K562 (cell line): Measurements from ENCODE around the gene EIPR1. TPM values are rescaled to one million over a fixed set of nuclear protein-coding genes. Genes with fewer than 3 reads are reported as not detected.
A peak's percentile ranks its signal among the peaks of the same experiment; 100 is the strongest.

Experiments
- BCOR ChIP-seq: fragments of 450-650 bp; IDR thresholded peaks from 2 replicates; pipeline ENCODE4 v1.6.1; 2016
- FOXP4 ChIP-seq: sonication (generic); formaldehyde crosslinking; IDR thresholded peaks from 2 replicates; pipeline ENCODE4 v1.8.0; 2022; ENCODE audit warnings: mild to moderate bottlenecking, missing genetic modification reagents, borderline replicate concordance
- KLF6 ChIP-seq: fragments of 250-450 bp; sonication (Bioruptor Pico); IDR thresholded peaks from 2 replicates; pipeline ENCODE4 v1.4.0; 2020; ENCODE audit warnings: mild to moderate bottlenecking, moderate library complexity, borderline replicate concordance
- MAFK ChIP-seq: IDR thresholded peaks from 2 replicates; pipeline ENCODE4 v1.6.1; 2011; ENCODE audit warnings: low read length, improper control_type of control experiment
- NCOA4 ChIP-seq: fragments of 450-650 bp; IDR thresholded peaks from 2 replicates; pipeline ENCODE4 v1.6.1; 2018; ENCODE audit warnings: mild to moderate bottlenecking; ENCODE audit not compliant: partially characterized antibody
- NCOR1 ChIP-seq: fragments of 450-650 bp; IDR thresholded peaks from 2 replicates; pipeline ENCODE4 v1.6.1; 2016; ENCODE audit warnings: mild to moderate bottlenecking, moderate library complexity
- NFIX ChIP-seq: fragments of 250-450 bp; sonication (Bioruptor Pico); IDR thresholded peaks from 2 replicates; pipeline ENCODE4 v1.4.0; 2020; ENCODE audit warnings: low read depth, mild to moderate bottlenecking, moderate library complexity
- RBM14 ChIP-seq: fragments of 200-400 bp; formaldehyde crosslinking; IDR thresholded peaks from 2 replicates; pipeline ENCODE4 v1.6.1; 2018; ENCODE audit warnings: low read depth, mild to moderate bottlenecking, low read length, moderate library complexity, borderline replicate concordance; ENCODE audit not compliant: insufficient read depth
- SMAD3 ChIP-seq: fragments of 450-650 bp; formaldehyde crosslinking; conservative IDR thresholded peaks from 2 replicates; pipeline ENCODE4 v1.4.0; 2020; ENCODE audit warnings: mild to moderate bottlenecking
- SMARCB1 ChIP-seq: IDR thresholded peaks from 2 replicates; pipeline ENCODE4 v1.6.1; 2011; ENCODE audit warnings: improper control_type of control experiment, low read depth; ENCODE audit not compliant: insufficient read length
- SNRNP70 ChIP-seq: fragments of 200-400 bp; formaldehyde crosslinking; optimal IDR thresholded peaks from 2 replicates; pipeline ENCODE3; 2017; ENCODE audit warnings: low read depth, low read length
- UBTF ChIP-seq, 2 experiments: IDR thresholded peaks; 2 replicates each; pipeline ENCODE4 v1.6.1; 2012; ENCODE audit warnings: improper control_type of control experiment in 2 of 2, low read depth in 2 of 2, low read length in 2 of 2, borderline replicate concordance in 1 of 2
- ZBTB11 ChIP-seq, 3 experiments: fragments of 200-800 bp in 1 of 3; fragments of 250-450 bp in 1 of 3; fragments of 450-650 bp in 1 of 3; sonication (Bioruptor Pico) in 1 of 3; sonication (Bioruptor generic) in 1 of 3; formaldehyde crosslinking in 1 of 3; IDR thresholded peaks; 2 replicates each; pipeline versions ENCODE4 v1.6.1 to v1.8.0; 2016 to 2022; ENCODE audit warnings: mild to moderate bottlenecking in 2 of 3, missing genetic modification characterization in 2 of 3, missing compliant biosample characterization in 1 of 3, moderate library complexity in 1 of 3
- ZNF23 ChIP-seq: fragments of 250-450 bp; sonication (Bioruptor Pico); IDR thresholded peaks from 2 replicates; pipeline ENCODE4 v1.4.0; 2020; ENCODE audit warnings: mild to moderate bottlenecking
- ZNF232 ChIP-seq: sonication (generic); formaldehyde crosslinking; IDR thresholded peaks from 2 replicates; pipeline ENCODE4 v1.8.0; 2022; ENCODE audit warnings: mild to moderate bottlenecking, missing genetic modification reagents
- ZNF239 ChIP-seq: fragments of 250-450 bp; sonication (Bioruptor Pico); IDR thresholded peaks from 2 replicates; pipeline ENCODE4 v1.4.0; 2020; ENCODE audit warnings: mild to moderate bottlenecking
- ZNF696 ChIP-seq: fragments of 250-450 bp; sonication (Bioruptor Pico); conservative IDR thresholded peaks from 2 replicates; pipeline ENCODE4 v1.4.0; 2020; ENCODE audit warnings: mild to moderate bottlenecking, moderate library complexity
- ZNF717 ChIP-seq: fragments of 250-450 bp; sonication (Bioruptor Pico); IDR thresholded peaks from 2 replicates; pipeline ENCODE4 v1.5.0; 2021
- ZZZ3 ChIP-seq: fragments of 450-650 bp; IDR thresholded peaks from 2 replicates; pipeline ENCODE4 v1.6.1; 2016; ENCODE audit warnings: antibody characterized with exemption, mild to moderate bottlenecking, moderate library complexity
- polyA plus RNA-seq, 8 experiments: library from polyadenylated mRNA; depleted of rRNA in 4 of 8; stranded (reverse) in 5 of 8; unstranded in 3 of 8; fragments of >200 nt; fragmentation: Nextera tagmentation in 2 of 8; fragmentation: Illumina TruSeq in 1 of 8; extraction: Ambion mirVana in 2 of 8; extraction: Trizol in 1 of 8; gene quantifications; 2 replicates each; pipeline versions ENCODE4 v1.2.1 to v1.2.3, GENCODE V29; 2011 to 2014; ENCODE audit warnings: inconsistent platforms in 1 of 8, missing spikeins in 1 of 8
- total RNA-seq, 7 experiments: library from RNA; depleted of rRNA in 6 of 7; stranded (reverse); fragments of >200 nt in 6 of 7; fragmentation: Illumina TruSeq in 2 of 7; extraction: Trizol in 2 of 7; gene quantifications; 2 replicates each; pipeline versions ENCODE4 v1.2.1 to v1.2.3, GENCODE V29; 2011 to 2021; ENCODE audit warnings: low replicate concordance in 1 of 7

Gene EIPR1
- total and polyA plus RNA-seq, 9 of the 15 experiments (the other 6 are each of a cell fraction or from before 2014, with no cell fraction given) = 19.9 to 54.4 (median 35.9) TPM

- TF ChIP-seq ZNF239 (CRISPR knock-in tag) = no peak
- peak in 1 of 2 experiments; percentile 77; a peak in 2 of 4 replicates for TF ChIP-seq UBTF (IDR thresholded peaks at IDR 0.05; ENCODE audit: borderline replicate concordance in 1 of 2, low read depth in 2 of 2, low read length in 2 of 2)
- peak in 2 of 3 experiments; percentile 21 to 88; a peak in 2 of 6 replicates for TF ChIP-seq ZBTB11 (CRISPR knock-in tag; IDR thresholded peaks at IDR 0.05)
- TF ChIP-seq ZZZ3 = peak; percentile 68; the same call in 1 of the 2 replicates
- no peak for TF ChIP-seq NCOA4
- TF ChIP-seq NCOR1 = no peak
- TF ChIP-seq ZNF23 = no peak
- no peak for TF ChIP-seq KLF6
- TF ChIP-seq ZNF232 (CRISPR knock-in tag) = no peak
- no peak for TF ChIP-seq ZNF696 (CRISPR knock-in tag)
- TF ChIP-seq MAFK = peak; percentile 54; the same call in 1 of the 2 replicates
- 0 out of 2 replicates have a peak, but pooled peaks have one; percentile 44 for TF ChIP-seq BCOR
- TF ChIP-seq RBM14 = no peak
- TF ChIP-seq NFIX = no peak
- TF ChIP-seq FOXP4 (CRISPR knock-in tag) = peak; percentile 88; the same call in 1 of the 2 replicates
- TF ChIP-seq SMARCB1 = no peak
- no peak for TF ChIP-seq ZNF717 (CRISPR knock-in tag)
- TF ChIP-seq SNRNP70 = no peak
- no peak for TF ChIP-seq SMAD3 (CRISPR knock-in tag)
These were observed at the start of gene EIPR1 (continued) for GRCh38 chr2:3377612-3378432.
